HG03565 (cell line): Measurements from ENCODE around the gene LEMD1.
"Not testable (repeated sequence)": the region's sequence is repeated elsewhere in the genome, so short reads cannot be mapped to it uniquely, and the experiment has no call there.

Experiments used
- ATAC-seq: cut with Tn5 transposase; IDR thresholded peaks from one replicate; pipeline ENCODE4 v1.9.1; 2021; ENCODE audit warnings: mild to moderate bottlenecking, moderate library complexity; ENCODE audit not compliant: unreplicated experiment

The LEMD1 gene

DNA sequence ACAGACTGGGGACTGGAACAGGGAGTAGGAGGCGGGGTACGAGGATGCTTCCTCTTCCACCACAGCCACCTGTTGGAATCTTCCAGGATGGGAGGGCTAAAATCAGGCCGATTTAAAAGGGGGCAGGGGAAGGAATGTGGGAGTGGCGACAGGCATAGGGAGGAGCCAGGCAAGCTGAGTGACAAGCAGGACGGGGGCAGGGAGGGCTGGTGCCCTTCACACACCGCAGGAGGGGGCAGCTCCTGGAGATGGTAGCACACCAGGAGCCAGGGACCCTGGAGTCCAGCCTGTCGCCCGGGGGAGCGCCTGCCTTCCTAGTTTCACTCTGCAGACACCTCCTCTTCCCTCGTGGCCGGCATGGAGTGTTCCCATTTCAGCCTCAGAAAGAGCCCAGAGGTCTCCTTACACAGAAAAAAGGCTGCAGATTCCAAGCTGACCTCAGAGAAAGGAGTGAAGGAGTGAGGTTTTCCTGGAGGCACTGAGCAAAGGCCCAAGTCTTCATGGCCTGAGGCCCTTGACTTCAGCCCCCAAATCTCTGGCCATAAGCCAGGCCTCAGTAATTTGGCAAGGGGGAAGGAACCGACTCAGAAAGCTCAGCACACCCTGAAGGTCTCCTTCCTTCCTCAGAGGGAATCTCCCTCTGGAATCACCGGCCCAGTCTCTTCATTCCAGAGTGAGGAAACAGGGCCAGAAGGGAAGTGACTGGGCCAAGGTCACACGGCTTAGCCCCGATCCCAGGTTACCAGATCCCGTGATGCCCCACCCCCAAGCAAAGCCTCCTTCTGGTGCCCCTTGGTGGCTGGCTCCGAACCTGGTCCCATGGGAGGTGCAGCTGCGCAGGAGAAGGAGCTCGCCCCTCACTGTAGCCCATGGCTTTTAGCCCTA is 25.8 kb upstream of the LEMD1 start:
- no peak for ATAC-seq

GRCh38 chr1:205446828-205447227 is 25.0 kb upstream of the LEMD1 start:
- ATAC-seq: no peak

- no peak for ATAC-seq
Observed at GRCh38 chr1:205445646-205445935, 23.7 kb upstream of the LEMD1 start.

DNA sequence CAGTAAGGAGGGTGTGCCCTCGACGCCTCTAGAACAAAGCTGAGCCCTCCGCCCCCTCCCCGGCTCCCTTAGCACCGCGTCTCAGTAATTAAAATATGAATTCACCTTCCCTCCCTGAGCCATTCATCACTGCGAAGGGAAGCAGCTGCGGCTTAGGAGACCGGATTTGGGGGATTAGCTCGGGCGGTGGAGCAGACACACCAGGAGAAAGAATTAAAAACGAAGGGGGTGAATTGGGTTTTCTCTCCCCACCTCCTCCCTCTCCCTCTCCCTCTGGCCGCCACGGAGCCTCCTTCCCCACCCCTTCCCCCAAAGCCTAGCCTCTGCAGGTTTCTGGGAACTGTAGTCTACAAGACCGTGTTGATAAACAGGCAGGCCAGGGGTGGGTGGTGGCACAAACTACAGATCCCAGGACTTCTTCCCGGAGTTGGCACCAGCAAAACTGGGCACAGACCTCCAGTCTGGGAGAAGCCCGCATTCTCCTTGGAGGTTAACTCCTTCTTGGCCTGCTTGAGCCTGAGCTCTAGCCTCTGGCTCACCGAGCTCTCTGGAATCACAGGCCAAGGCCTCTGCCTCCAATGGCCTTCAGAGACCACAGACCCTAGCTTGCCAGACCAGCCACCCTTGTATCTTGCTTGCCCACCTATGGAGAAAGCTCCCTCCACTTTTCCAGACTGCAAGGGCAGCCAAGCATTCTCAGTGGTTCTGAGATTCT is 23.2 kb upstream of the LEMD1 start:
- no peak for ATAC-seq

GRCh38 chr1:205444300-205444930 is 22.6 kb upstream of the LEMD1 start:
- ATAC-seq: no peak

DNA sequence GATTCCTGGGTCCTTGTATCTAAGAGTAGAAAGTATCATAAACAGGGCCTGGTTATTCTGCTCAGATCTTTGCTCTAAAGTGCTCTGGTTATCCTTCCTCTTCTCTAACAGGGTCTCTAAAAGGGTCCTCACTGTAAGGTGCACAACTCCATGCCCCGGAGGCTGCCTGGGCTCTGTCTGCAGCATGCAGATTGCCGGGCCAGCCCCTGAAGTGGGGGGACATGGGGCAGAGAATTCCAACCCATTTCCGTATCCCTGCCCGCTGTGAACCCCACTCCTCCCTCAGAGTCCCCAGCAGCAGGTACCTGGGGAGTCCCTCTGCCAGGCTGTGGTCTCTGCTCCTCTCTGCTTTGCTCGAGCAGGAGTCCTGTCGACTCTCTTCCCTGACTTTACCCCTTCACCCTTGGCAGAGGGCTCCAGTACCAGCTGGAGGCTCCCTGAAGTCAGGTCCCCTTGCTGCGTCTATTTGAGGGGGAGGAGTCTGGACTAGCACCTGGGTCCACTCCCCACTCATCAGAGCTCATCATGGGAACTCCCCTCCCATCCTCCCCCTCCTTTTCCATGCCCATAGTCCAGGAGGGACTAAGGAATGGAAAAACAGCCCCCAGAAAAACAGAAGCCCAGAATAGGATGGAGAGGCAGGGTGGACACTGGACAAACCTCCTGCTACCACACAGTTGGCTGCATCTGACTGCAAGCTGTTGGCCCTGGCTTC is 21.9 kb upstream of the LEMD1 start:
- no peak for ATAC-seq

- ATAC-seq: no peak
Observed at GRCh38 chr1:205442051-205442725, 20.3 kb upstream of the LEMD1 start.

GRCh38 chr1:205441716-205442050 is 19.8 kb upstream of the LEMD1 start:
- ATAC-seq: no peak

DNA sequence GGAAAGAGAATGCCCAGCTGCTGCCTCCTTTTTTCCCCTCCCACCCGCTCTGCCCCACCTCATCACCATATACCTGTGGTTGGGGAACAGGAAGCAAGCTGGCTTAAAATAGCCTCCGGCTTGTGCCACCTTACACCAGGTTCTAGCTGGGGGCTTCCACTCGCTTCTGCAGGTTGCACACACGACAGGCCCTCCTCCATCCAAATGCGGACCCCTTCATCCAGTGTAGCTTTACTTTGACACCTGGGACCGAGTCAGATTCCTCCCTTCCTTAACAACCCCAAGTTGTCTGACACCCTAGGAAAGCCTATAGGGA is 19.4 kb upstream of the LEMD1 start:
- ATAC-seq: no peak

- peak; percentile 76 for ATAC-seq
Observed at GRCh38 chr1:205440476-205441317, 18.8 kb upstream of the LEMD1 start.

DNA sequence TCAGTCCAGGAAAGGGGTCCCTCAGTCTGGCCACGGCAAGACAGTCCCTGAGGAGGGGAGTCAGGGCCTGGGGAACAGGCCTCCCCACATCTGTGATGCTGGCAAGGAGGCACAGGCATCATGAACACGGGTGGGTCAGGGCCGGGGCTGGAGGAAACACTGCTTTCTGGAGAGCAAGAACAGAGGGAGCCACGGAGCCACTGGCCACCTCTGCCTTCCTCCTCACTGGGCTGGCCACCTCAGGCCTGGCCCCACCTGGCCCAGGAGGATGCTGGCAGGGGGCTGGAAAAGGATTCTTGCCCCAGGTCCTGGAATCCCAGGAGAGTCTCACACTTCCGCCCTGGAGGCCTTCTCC is 18.2 kb upstream of the LEMD1 start:
- no peak for ATAC-seq

- ATAC-seq: no peak
Observed at GRCh38 chr1:205438213-205439158, 16.6 kb upstream of the LEMD1 start.

- no peak for ATAC-seq
Observed at GRCh38 chr1:205437570-205437969, 15.7 kb upstream of the LEMD1 start.

DNA sequence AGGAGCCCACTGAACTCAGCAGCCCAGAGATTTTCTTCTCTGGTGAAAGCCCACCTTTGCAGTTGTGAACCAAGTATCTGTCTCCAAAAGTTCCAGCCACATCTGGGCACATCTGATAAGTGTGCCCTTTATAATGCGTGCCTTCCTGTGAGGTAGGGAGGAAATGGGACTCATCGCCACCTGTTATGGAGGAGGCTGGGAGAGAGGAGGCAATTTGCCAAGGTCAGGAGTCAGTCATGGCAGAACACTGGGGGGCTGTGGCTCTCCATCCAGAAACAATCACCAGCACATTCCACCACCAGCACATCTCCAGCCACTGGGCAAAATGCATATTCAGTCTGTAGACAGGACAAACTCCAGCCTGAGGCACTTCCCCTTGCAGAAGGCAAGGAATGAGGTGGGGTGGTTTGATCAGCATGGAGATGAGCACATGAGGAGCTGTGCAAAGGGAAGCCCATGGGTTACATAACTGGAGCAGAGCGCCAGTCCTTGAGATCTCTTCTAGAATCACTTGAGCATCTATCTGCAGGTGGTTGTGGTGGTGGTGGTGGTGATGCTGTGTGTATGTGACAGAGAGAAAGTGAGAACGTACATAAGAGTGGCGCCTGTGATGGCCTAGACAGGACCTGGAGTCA is 15.0 kb upstream of the LEMD1 start:
- no peak for ATAC-seq

DNA sequence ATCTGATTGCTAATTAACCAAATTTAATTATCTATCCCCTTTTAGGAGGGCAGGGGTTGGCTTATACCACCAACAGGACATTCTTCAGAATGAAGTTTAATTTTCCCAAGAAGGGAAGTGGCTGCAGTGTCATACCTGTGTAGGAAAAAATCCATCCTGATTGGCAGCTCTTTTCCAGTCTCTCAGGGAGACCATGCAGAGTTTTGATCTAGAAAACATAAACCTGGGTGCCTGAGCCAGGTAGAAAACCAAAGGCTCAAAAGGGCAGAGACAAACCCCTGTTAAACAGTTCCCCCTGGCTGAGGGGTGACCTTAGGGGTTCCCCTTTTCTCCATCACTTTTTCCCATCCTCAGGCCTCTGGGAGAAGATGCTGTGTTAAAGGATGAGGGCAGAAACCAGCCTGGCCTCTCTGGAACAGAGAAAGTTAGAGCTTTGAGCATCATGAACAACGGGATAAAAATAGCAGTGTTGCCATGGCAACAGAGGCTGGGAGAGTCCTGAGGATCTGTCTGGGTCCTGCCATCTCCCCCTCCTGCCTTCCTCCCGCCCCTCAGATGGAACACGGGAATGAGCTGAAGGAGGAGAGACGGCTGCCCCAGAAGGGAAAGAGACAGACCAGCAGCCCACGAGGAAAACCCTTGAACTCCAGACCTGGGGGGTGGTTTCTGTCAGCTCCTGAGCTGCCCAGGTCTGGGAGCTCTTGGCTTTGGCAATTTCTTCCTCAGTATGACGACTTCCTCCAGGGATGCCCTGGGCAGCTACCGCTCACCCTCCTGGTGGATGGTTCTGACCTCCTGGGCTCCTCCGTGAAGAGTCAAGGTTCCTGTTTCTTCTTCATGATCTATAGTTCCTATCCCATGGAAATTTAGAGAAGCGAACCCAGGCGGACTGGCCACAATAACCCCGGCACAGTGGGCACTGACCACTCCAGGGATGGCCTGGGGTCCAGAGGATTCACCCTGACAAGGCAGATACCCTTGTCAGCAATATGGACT is 14.0 kb upstream of the LEMD1 start:
- ATAC-seq: no peak

GRCh38 chr1:205434738-205435137 is 12.9 kb upstream of the LEMD1 start:
- ATAC-seq: no peak

GRCh38 chr1:205432692-205433091 is 10.8 kb upstream of the LEMD1 start:
- not testable (repeated sequence) for ATAC-seq
